H1 (cell line): ENCODE data around the gene MRPS25. TPM values are rescaled to one million over a fixed set of nuclear protein-coding genes. Genes with fewer than 3 reads are reported as not detected.

Source experiments
- CTCF ChIA-PET: fragments of 300-600 bp; sonication (Branson Sonifier 250); formaldehyde crosslinking; loops from one replicate; lab custom pipeline; 2021; ENCODE audit not compliant: partially characterized antibody; lab: Charles Lee
- POLR2A ChIA-PET: fragments of 300-600 bp; sonication (Branson Sonifier 250); formaldehyde crosslinking; loops from one replicate; lab custom pipeline; 2021; ENCODE audit warnings: inconsistent platforms; ENCODE audit not compliant: partially characterized antibody; lab: Charles Lee
- DNase-seq, 2 experiments: peaks; one replicate each; pipeline versions ENCODE4 v3.0.0 to v3.0.0-alpha.2; 2010 to 2022; ENCODE audit warnings: low spot score in 2 of 2, low read depth in 1 of 2, mixed read lengths in 1 of 2
- FAIRE-seq: peaks from 2 replicates; lab custom pipeline; 2011; peaks lifted over from hg19 to GRCh38; lab: Jason Lieb, UNC
- H2AFZ ChIP-seq: 2 replicates; pipeline ENCODE4 v1.8.1; 2012; ENCODE audit warnings: low read length, inconsistent platforms
- H2AK5ac ChIP-seq: 2 replicates; pipeline ENCODE4 v1.6.1; 2013; ENCODE audit warnings: low read depth, low read length
- H2BK120ac ChIP-seq: replicated peaks from 2 replicates; pipeline ENCODE3; 2013; ENCODE audit warnings: low read depth, low read length, inconsistent platforms
- H2BK12ac ChIP-seq: 2 replicates; pipeline ENCODE4 v1.6.1; 2013; ENCODE audit warnings: low read depth, low read length
- H2BK15ac ChIP-seq: 2 replicates; pipeline ENCODE4 v1.6.1; 2013; ENCODE audit warnings: low read length
- H2BK20ac ChIP-seq: 2 replicates; pipeline ENCODE4 v1.6.1; 2013; ENCODE audit warnings: low read length
- H2BK5ac ChIP-seq: 2 replicates; pipeline ENCODE4 v1.6.1; 2013; ENCODE audit warnings: low read depth, low read length
- H3K14ac ChIP-seq: 2 replicates; pipeline ENCODE4 v1.6.1; 2013; ENCODE audit warnings: inconsistent platforms; ENCODE audit not compliant: insufficient read length
- H3K18ac ChIP-seq: 2 replicates; pipeline ENCODE4 v1.6.1; 2013; ENCODE audit warnings: low read length; ENCODE audit errors: extremely low read depth
- H3K23ac ChIP-seq: 2 replicates; pipeline ENCODE4 v1.6.1; 2013; ENCODE audit warnings: inconsistent platforms; ENCODE audit not compliant: insufficient read length
- H3K23me2 ChIP-seq: 2 replicates; pipeline ENCODE4 v1.6.1; 2013; ENCODE audit warnings: low read depth, low read length
- H3K27ac ChIP-seq: 2 replicates; pipeline ENCODE4 v1.6.1; 2011; ENCODE audit warnings: low read depth, low read length, inconsistent platforms
- H3K27me3 ChIP-seq, 4 experiments: replicated peaks in 1 of 4; 1 replicate in 1 of 4; 2 replicates in 3 of 4; pipeline versions ENCODE4 v1.6.1 to v1.8.1; 2011 to 2013; ENCODE audit warnings: low read length in 3 of 4, mild to moderate bottlenecking in 3 of 4, inconsistent platforms in 2 of 4, mixed read lengths in 2 of 4, moderate library complexity in 1 of 4; ENCODE audit not compliant: control insufficient read depth in 3 of 4, insufficient read depth in 3 of 4; ENCODE audit errors: extremely low read depth in 1 of 4
- H3K36me3 ChIP-seq, 4 experiments: 2 replicates each; pipeline versions ENCODE4 v1.6.1 to v1.8.1; 2011 to 2013; ENCODE audit warnings: mild to moderate bottlenecking in 4 of 4, low read length in 3 of 4, moderate library complexity in 2 of 4, control low read depth in 1 of 4, inconsistent platforms in 1 of 4; ENCODE audit not compliant: insufficient read depth in 4 of 4, control insufficient read depth in 2 of 4
- H3K4ac ChIP-seq: replicated peaks from 2 replicates; pipeline ENCODE3; 2013; ENCODE audit warnings: low read length, low read depth, mixed read lengths, inconsistent platforms; ENCODE audit not compliant: insufficient read length
- H3K4me1 ChIP-seq, 4 experiments: replicated peaks in 1 of 4; 1 replicate in 1 of 4; 2 replicates in 3 of 4; pipeline versions ENCODE4 v1.6.1 to v1.8.1; 2011 to 2013; ENCODE audit warnings: low read length in 3 of 4, inconsistent platforms in 2 of 4, mixed read lengths in 1 of 4; ENCODE audit not compliant: insufficient read depth in 4 of 4, control insufficient read depth in 3 of 4
- H3K4me2 ChIP-seq, 2 experiments: 2 replicates each; pipeline versions ENCODE4 v1.6.1 to v1.8.1; 2011 to 2013; ENCODE audit warnings: low read depth in 2 of 2, low read length in 2 of 2, control low read depth in 1 of 2, inconsistent platforms in 1 of 2, mild to moderate bottlenecking in 1 of 2; ENCODE audit not compliant: insufficient read depth in 1 of 2
- H3K4me3 ChIP-seq, 4 experiments: fragments of 200-600, 300-600 bp in 1 of 4; sonication (generic), shearing (Covaris generic), sonication (Bioruptor Twin) in 1 of 4; 2 replicates each; pipeline versions ENCODE4 v1.5.1 to v1.8.1; 2011 to 2016; ENCODE audit warnings: low read length in 4 of 4, low read depth in 3 of 4, control low read depth in 2 of 4, inconsistent platforms in 2 of 4, mild to moderate bottlenecking in 2 of 4, mixed read lengths in 1 of 4, moderate library complexity in 1 of 4; ENCODE audit not compliant: insufficient read depth in 2 of 4; ENCODE audit errors: extremely low read depth in 1 of 4
- H3K56ac ChIP-seq: replicated peaks from 2 replicates; pipeline ENCODE3; 2013; ENCODE audit warnings: low read depth, mild to moderate bottlenecking, mixed read lengths, low read length, inconsistent platforms; ENCODE audit not compliant: insufficient read length
- H3K79me1 ChIP-seq: 2 replicates; pipeline ENCODE4 v1.6.1; 2013; ENCODE audit warnings: low read depth, low read length, control low read depth
- H3K79me2 ChIP-seq, 2 experiments: 2 replicates each; pipeline versions ENCODE4 v1.6.1 to v1.8.1; 2012 to 2013; ENCODE audit warnings: low read length in 2 of 2, mild to moderate bottlenecking in 2 of 2, inconsistent platforms in 1 of 2; ENCODE audit not compliant: insufficient read depth in 2 of 2, control insufficient read depth in 1 of 2
- H3K9ac ChIP-seq, 4 experiments: replicated peaks in 1 of 4; 1 replicate in 1 of 4; 2 replicates in 3 of 4; pipeline versions ENCODE4 v1.6.1 to v1.8.1; 2011 to 2013; ENCODE audit warnings: low read depth in 3 of 4, low read length in 3 of 4, control low read depth in 2 of 4, mild to moderate bottlenecking in 2 of 4, moderate library complexity in 2 of 4, inconsistent platforms in 1 of 4; ENCODE audit errors: extremely low read depth in 1 of 4
- H3K9me3 ChIP-seq, 2 experiments: 2 replicates each; pipeline versions ENCODE4 v1.6.1 to v1.8.1; 2012 to 2013; ENCODE audit warnings: mild to moderate bottlenecking in 2 of 2, moderate library complexity in 2 of 2, control low read depth in 1 of 2, inconsistent platforms in 1 of 2, low read depth in 1 of 2, low read length in 1 of 2, mixed read lengths in 1 of 2; ENCODE audit not compliant: insufficient read depth in 2 of 2
- H4K20me1 ChIP-seq, 2 experiments: replicated peaks in 1 of 2; 2 replicates each; pipeline versions ENCODE3 to v1.8.1; 2011 to 2013; ENCODE audit warnings: inconsistent platforms in 2 of 2, low read length in 2 of 2, mild to moderate bottlenecking in 1 of 2; ENCODE audit not compliant: insufficient read depth in 2 of 2, control insufficient read depth in 1 of 2
- H4K5ac ChIP-seq: 2 replicates; pipeline ENCODE4 v1.6.1; 2013; ENCODE audit warnings: low read length, low read depth, mixed read lengths, inconsistent platforms; ENCODE audit not compliant: insufficient read length
- H4K8ac ChIP-seq: 2 replicates; pipeline ENCODE4 v1.8.0; 2013; ENCODE audit warnings: mild to moderate bottlenecking, moderate library complexity, low read length, inconsistent platforms; ENCODE audit not compliant: insufficient read depth; ENCODE audit errors: extremely low read depth
- H4K91ac ChIP-seq: replicated peaks from 2 replicates; pipeline ENCODE3; 2013; ENCODE audit warnings: low read length, mixed read lengths, inconsistent platforms; ENCODE audit not compliant: insufficient read length
- KDM4A ChIP-seq: IDR thresholded peaks from one replicate; pipeline ENCODE4 v1.7.1; 2012; ENCODE audit warnings: low read depth, mild to moderate bottlenecking, moderate library complexity, low read length, inconsistent platforms; ENCODE audit not compliant: severe bottlenecking
- NANOG ChIP-seq: IDR thresholded peaks from 2 replicates; pipeline ENCODE4 v1.6.1; 2011; ENCODE audit warnings: low read length, low read depth, mild to moderate bottlenecking, inconsistent platforms; ENCODE audit not compliant: insufficient read depth, poor library complexity, severe bottlenecking
- SIN3A ChIP-seq, 2 experiments: IDR thresholded peaks in 1 of 2; conservative IDR thresholded peaks in 1 of 2; 2 replicates each; pipeline ENCODE4 v1.6.1; 2011 to 2012; ENCODE audit warnings: low read length in 2 of 2, improper control_type of control experiment in 1 of 2, low read depth in 1 of 2, mild to moderate bottlenecking in 1 of 2
- whole genome bisulfite sequencing, 2 experiments: shearing (Covaris generic) in 1 of 2; methylation state at CpG; one replicate each; pipeline versions ENCODE4 v1.1.6 to v1.1.7; 2013 to 2015; ENCODE audit warnings: low lambda C conversion rate in 2 of 2, mixed read lengths in 2 of 2, inconsistent platforms in 1 of 2, low coverage in 1 of 2, missing lambda C conversion rate in 1 of 2; ENCODE audit not compliant: insufficient replicate concordance in 2 of 2, insufficient coverage in 1 of 2, insufficient read length in 1 of 2; ENCODE audit errors: extremely low coverage in 1 of 2, missing lambda C conversion rate in 1 of 2; 5-methylcytosine and 5-hydroxymethylcytosine counted together
- polyA plus RNA-seq, 7 experiments: library from polyadenylated mRNA; depleted of rRNA in 3 of 7; stranded (reverse) in 5 of 7; unstranded in 2 of 7; fragments of >200 nt in 5 of 7; fragments of 200-250 nt in 2 of 7; gene quantifications; 1 replicate in 5 of 7; 2 replicates in 1 of 7; 4 replicates in 1 of 7; pipeline versions ENCODE4 v1.2.1 to v1.2.3, GENCODE V29; 2011 to 2013; ENCODE audit warnings: missing spikeins in 2 of 7, mixed read lengths in 2 of 7
- total RNA-seq: library from RNA; stranded (reverse); fragmentation: NEBNext Ultra II Directional; extraction: Animal tissue kit (Norgen Biotek cat#: 25700); gene quantifications from 2 replicates; pipeline ENCODE4 v1.2.1, GENCODE V29; 2021

The MRPS25 gene
- total and polyA plus RNA-seq, 2 of the 8 experiments (the other 6 are each of a cell fraction or from before 2014, with no cell fraction given): 23.0 to 56.5 TPM

GRCh38 chr3:15110206-15110605 lies 45.1 kb upstream of the MRPS25 start:
- H3K56ac ChIP-seq: no peak overlapping the region
- H4K20me1 ChIP-seq: no peaks in the 10 kb centered on the region
- no peaks in the 10 kb centered on the region for H3K9me3 ChIP-seq
- H3K27me3 ChIP-seq: no peaks in the 10 kb centered on the region
- H3K79me2 ChIP-seq: no peaks in the 10 kb centered on the region
- no peak for TF ChIP-seq SIN3A (conservative IDR thresholded peaks at IDR 0.05 in 1 of 2, IDR thresholded peaks at IDR 0.05 in 1 of 2; ENCODE audit: low read depth in 1 of 2, low read length in 2 of 2)
- TF ChIP-seq NANOG: no peak
- no peak for TF ChIP-seq KDM4A
- H3K4ac ChIP-seq: no peak overlapping the region
- no peak overlapping the region for H4K91ac ChIP-seq
- H3K23me2 ChIP-seq: no peaks in the 10 kb centered on the region
- H2BK15ac ChIP-seq: no peak overlapping the region
- H3K4me2 ChIP-seq: no peak overlapping the region
- H3K18ac ChIP-seq: no peak overlapping the region
- WGBS, 2 experiments: 88% methylated on average over 4 of the region's 4 CpGs; no CpG with 5 or more reads in 1 of the 2 experiments
- no peak overlapping the region for H3K14ac ChIP-seq
- H2BK120ac ChIP-seq: no peak overlapping the region
- no peak for DNase-seq
- no peak overlapping the region for H2BK20ac ChIP-seq
- no peak overlapping the region for H2AK5ac ChIP-seq
- no peak overlapping the region for H3K27ac ChIP-seq
- CTCF ChIA-PET: interaction anchor here (0.6 to 7.9 kb wide), 5 partner anchors 8 to 296 kb away, joined by 3 to 92 read pairs (median 25); partner anchors contain the start of gene CAPN7
- no peak overlapping the region for H4K5ac ChIP-seq
- POLR2A ChIA-PET: no interaction called here
- no peak overlapping the region for H2BK5ac ChIP-seq
- no peak overlapping the region for H3K4me3 ChIP-seq
- H3K36me3 ChIP-seq: no peaks in the 10 kb centered on the region
- H3K4me1 ChIP-seq: peaks cover 1 to 18% (median 6%) of the 10 kb centered on the region in 4 experiments; a peak in 5 of 7 replicates
- no peak overlapping the region for H3K23ac ChIP-seq
- H3K9ac ChIP-seq: no peak overlapping the region
- no peaks in the 10 kb centered on the region for H3K79me1 ChIP-seq
- no peak overlapping the region for H2AFZ ChIP-seq
- H2BK12ac ChIP-seq: no peak overlapping the region
- FAIRE-seq: no peak
- no peak overlapping the region for H4K8ac ChIP-seq
